HEK293 (cell line): ENCODE measurements around the gene COPB1.

Source experiments
- BCL11A ChIP-seq: fragments of 450-650 bp; formaldehyde crosslinking; IDR thresholded peaks from 2 replicates; pipeline ENCODE4 v1.5.1; 2016; ENCODE audit warnings: low read depth, missing biosample characterization, missing genetic modification characterization
- GLI2 ChIP-seq: fragments of 450-650 bp; formaldehyde crosslinking; IDR thresholded peaks from 2 replicates; pipeline ENCODE4; 2017; ENCODE audit warnings: missing biosample characterization, missing genetic modification characterization, low read depth, borderline replicate concordance
- ZBTB48 ChIP-seq: fragments of 450-650 bp; formaldehyde crosslinking; IDR thresholded peaks from 2 replicates; pipeline ENCODE4 v1.5.1; 2016; ENCODE audit warnings: missing biosample characterization, missing genetic modification characterization
- ZIC2 ChIP-seq: fragments of 450-650 bp; formaldehyde crosslinking; IDR thresholded peaks from 2 replicates; pipeline ENCODE4 v1.5.1; 2016; ENCODE audit warnings: missing biosample characterization, missing genetic modification characterization
- ZNF114 ChIP-seq: fragments of 450-650 bp; formaldehyde crosslinking; IDR thresholded peaks from 2 replicates; pipeline ENCODE4 v1.5.0; 2017; ENCODE audit warnings: missing biosample characterization, missing genetic modification characterization
- ZNF121 ChIP-seq: fragments of 450-650 bp; formaldehyde crosslinking; IDR thresholded peaks from 2 replicates; pipeline ENCODE4 v1.5.1; 2016; ENCODE audit warnings: missing biosample characterization, missing genetic modification characterization
- ZNF146 ChIP-seq: fragments of 450-650 bp; formaldehyde crosslinking; IDR thresholded peaks from 2 replicates; pipeline ENCODE4 v1.5.1; 2016; ENCODE audit warnings: missing biosample characterization, missing genetic modification characterization
- ZNF19 ChIP-seq: fragments of 450-650 bp; formaldehyde crosslinking; IDR thresholded peaks from 2 replicates; pipeline ENCODE4; 2016; ENCODE audit warnings: missing biosample characterization, missing genetic modification characterization, low read depth
- ZNF223 ChIP-seq: fragments of 450-650 bp; formaldehyde crosslinking; IDR thresholded peaks from 2 replicates; pipeline ENCODE4 v1.5.1; 2016; ENCODE audit warnings: missing biosample characterization, missing genetic modification characterization
- ZNF266 ChIP-seq: fragments of 450-650 bp; formaldehyde crosslinking; IDR thresholded peaks from 2 replicates; pipeline ENCODE4 v1.5.1; 2016; ENCODE audit warnings: missing biosample characterization, missing genetic modification characterization, low read depth
- ZNF37A ChIP-seq: fragments of 450-650 bp; IDR thresholded peaks from 2 replicates; pipeline ENCODE4 v1.5.1; 2018; ENCODE audit warnings: missing biosample characterization, missing genetic modification characterization
- ZNF416 ChIP-seq: fragments of 450-650 bp; formaldehyde crosslinking; IDR thresholded peaks from 2 replicates; pipeline ENCODE4 v1.5.1; 2016; ENCODE audit warnings: missing biosample characterization, missing genetic modification characterization
- ZNF423 ChIP-seq: fragments of 450-650 bp; formaldehyde crosslinking; IDR thresholded peaks from 2 replicates; pipeline ENCODE4 v1.5.1; 2016; ENCODE audit warnings: missing biosample characterization, missing genetic modification characterization
- ZNF571 ChIP-seq: fragments of 450-650 bp; formaldehyde crosslinking; IDR thresholded peaks from 2 replicates; pipeline ENCODE4 v1.5.0; 2017; ENCODE audit warnings: missing biosample characterization, missing genetic modification characterization
- ZNF623 ChIP-seq: fragments of 450-650 bp; formaldehyde crosslinking; IDR thresholded peaks from 2 replicates; pipeline ENCODE4 v1.5.1; 2016; ENCODE audit warnings: missing biosample characterization, missing genetic modification characterization
- ZNF677 ChIP-seq: fragments of 450-650 bp; IDR thresholded peaks from 2 replicates; pipeline ENCODE4 v1.5.0; 2018; ENCODE audit warnings: missing biosample characterization, mild to moderate bottlenecking, missing genetic modification characterization, moderate library complexity
- TF ChIP-seq, protein P1 (sequence below): fragments of 450-650 bp; formaldehyde crosslinking; IDR thresholded peaks from 2 replicates; pipeline ENCODE4 v1.5.1; 2016; ENCODE audit warnings: missing biosample characterization, missing genetic modification characterization, borderline replicate concordance
- TF ChIP-seq, protein P2 (sequence below): fragments of 450-650 bp; formaldehyde crosslinking; IDR thresholded peaks from 2 replicates; pipeline ENCODE4 v1.5.1; 2016; ENCODE audit warnings: missing biosample characterization, missing genetic modification characterization
- TF ChIP-seq, protein P3 (sequence below): fragments of 450-650 bp; formaldehyde crosslinking; IDR thresholded peaks from 2 replicates; pipeline ENCODE4 v1.5.1; 2016; ENCODE audit warnings: missing biosample characterization, missing genetic modification characterization, low read depth
- TF ChIP-seq, protein P4 (sequence below): fragments of 450-650 bp; formaldehyde crosslinking; IDR thresholded peaks from 2 replicates; pipeline ENCODE4 v1.5.0; 2017; ENCODE audit warnings: missing biosample characterization, missing genetic modification characterization, borderline replicate concordance
- TF ChIP-seq, protein P5 (sequence below): fragments of 450-650 bp; formaldehyde crosslinking; IDR thresholded peaks from 2 replicates; pipeline ENCODE4 v1.5.1; 2016; ENCODE audit warnings: missing biosample characterization, missing genetic modification characterization
- TF ChIP-seq, protein P6 (sequence below): fragments of 450-650 bp; formaldehyde crosslinking; IDR thresholded peaks from 2 replicates; pipeline ENCODE4 v1.5.1; 2016; ENCODE audit warnings: missing biosample characterization, missing genetic modification characterization
- TF ChIP-seq, protein P7 (sequence below): fragments of 450-650 bp; formaldehyde crosslinking; IDR thresholded peaks from 2 replicates; pipeline ENCODE4 v1.5.1; 2016; ENCODE audit warnings: missing biosample characterization, missing genetic modification characterization, borderline replicate concordance

COPB1 gene

DNA sequence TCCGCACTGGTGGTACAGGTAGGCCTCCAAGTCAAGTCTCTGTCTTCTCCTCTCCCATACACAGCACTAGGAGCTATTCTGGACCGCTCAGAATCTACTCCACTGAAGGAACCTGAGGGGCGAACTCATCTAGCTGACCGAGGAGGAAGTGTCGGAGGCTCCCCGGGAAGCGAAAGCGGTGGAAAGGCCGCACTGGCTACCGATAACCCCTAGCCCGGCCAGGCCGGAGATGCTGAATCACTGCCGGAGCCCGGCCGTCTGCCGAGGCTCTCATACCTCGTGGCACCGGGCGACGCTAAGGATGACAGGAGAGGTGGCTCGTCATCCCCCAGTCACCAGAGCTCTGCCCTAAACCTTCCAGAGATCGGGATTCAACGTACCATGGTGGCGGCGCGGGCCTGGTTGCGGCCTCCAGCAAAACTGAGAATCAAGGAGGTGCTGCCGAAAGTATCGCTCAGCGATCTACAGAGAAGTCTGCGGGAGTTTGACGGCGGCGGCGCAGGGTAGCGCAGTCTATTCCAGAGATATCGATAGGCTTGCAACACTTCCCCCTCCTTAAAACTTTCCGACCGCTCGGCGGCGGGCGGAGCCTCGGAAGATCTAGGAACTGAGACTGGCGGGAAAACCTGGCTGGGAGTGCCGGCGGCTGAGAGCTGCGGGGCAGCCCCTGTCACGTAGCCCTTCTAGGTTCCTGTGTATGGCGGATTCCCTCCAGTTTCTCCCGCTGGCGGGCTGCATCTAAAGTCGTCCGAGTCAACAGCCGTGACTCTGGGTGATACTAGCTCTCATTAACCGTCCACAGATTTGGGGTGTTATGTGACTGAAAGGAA lies 20.5 kb upstream of the COPB1 start, which contains the start of gene PSMA1 (continued):
- TF ChIP-seq, protein P1, sequence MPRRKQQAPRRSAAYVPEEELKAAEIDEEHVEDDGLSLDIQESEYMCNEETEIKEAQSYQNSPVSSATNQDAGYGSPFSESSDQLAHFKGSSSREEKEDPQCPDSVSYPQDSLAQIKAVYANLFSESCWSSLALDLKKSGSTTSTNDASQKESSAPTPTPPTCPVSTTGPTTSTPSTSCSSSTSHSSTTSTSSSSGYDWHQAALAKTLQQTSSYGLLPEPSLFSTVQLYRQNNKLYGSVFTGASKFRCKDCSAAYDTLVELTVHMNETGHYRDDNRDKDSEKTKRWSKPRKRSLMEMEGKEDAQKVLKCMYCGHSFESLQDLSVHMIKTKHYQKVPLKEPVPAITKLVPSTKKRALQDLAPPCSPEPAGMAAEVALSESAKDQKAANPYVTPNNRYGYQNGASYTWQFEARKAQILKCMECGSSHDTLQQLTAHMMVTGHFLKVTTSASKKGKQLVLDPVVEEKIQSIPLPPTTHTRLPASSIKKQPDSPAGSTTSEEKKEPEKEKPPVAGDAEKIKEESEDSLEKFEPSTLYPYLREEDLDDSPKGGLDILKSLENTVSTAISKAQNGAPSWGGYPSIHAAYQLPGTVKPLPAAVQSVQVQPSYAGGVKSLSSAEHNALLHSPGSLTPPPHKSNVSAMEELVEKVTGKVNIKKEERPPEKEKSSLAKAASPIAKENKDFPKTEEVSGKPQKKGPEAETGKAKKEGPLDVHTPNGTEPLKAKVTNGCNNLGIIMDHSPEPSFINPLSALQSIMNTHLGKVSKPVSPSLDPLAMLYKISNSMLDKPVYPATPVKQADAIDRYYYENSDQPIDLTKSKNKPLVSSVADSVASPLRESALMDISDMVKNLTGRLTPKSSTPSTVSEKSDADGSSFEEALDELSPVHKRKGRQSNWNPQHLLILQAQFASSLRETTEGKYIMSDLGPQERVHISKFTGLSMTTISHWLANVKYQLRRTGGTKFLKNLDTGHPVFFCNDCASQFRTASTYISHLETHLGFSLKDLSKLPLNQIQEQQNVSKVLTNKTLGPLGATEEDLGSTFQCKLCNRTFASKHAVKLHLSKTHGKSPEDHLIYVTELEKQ (tag by site-specific recombination), result no peak
- TF ChIP-seq ZNF37A (tag by site-specific recombination) (no peak), ZNF19 (no peak), ZNF423 (tag by site-specific recombination) (no peak), ZNF677 (tag by site-specific recombination) (no peak), ZIC2 (tag by site-specific recombination) (no peak), GLI2 (tag by site-specific recombination) (no peak), ZBTB48 (tag by site-specific recombination) (peak; percentile 67), ZNF121 (tag by site-specific recombination) (no peak), ZNF146 (tag by site-specific recombination) (no peak), ZNF571 (tag by site-specific recombination) (no peak), BCL11A (tag by site-specific recombination) (no peak), ZNF114 (tag by site-specific recombination) (no peak), ZNF266 (tag by site-specific recombination) (no peak), ZNF223 (tag by site-specific recombination) (no peak), ZNF416 (tag by site-specific recombination) (no peak), ZNF623 (tag by site-specific recombination) (no peak; the same call in none of the 2 replicates)
- TF ChIP-seq, protein P2, sequence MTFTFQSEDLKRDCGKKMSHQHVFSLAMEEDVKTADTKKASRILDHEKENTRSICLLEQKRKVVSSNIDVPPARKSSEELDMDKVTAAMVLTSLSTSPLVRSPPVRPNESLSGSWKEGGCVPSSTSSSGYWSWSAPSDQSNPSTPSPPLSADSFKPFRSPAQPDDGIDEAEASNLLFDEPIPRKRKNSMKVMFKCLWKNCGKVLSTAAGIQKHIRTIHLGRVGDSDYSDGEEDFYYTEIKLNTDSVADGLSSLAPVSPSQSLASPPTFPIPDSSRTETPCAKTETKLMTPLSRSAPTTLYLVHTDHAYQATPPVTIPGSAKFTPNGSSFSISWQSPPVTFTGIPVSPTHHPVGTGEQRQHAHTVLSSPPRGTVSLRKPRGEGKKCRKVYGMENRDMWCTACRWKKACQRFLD (tag by site-specific recombination), result no peak
- TF ChIP-seq, protein P3, sequence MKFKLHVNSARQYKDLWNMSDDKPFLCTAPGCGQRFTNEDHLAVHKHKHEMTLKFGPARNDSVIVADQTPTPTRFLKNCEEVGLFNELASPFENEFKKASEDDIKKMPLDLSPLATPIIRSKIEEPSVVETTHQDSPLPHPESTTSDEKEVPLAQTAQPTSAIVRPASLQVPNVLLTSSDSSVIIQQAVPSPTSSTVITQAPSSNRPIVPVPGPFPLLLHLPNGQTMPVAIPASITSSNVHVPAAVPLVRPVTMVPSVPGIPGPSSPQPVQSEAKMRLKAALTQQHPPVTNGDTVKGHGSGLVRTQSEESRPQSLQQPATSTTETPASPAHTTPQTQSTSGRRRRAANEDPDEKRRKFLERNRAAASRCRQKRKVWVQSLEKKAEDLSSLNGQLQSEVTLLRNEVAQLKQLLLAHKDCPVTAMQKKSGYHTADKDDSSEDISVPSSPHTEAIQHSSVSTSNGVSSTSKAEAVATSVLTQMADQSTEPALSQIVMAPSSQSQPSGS, result no peak
- TF ChIP-seq, protein P4, sequence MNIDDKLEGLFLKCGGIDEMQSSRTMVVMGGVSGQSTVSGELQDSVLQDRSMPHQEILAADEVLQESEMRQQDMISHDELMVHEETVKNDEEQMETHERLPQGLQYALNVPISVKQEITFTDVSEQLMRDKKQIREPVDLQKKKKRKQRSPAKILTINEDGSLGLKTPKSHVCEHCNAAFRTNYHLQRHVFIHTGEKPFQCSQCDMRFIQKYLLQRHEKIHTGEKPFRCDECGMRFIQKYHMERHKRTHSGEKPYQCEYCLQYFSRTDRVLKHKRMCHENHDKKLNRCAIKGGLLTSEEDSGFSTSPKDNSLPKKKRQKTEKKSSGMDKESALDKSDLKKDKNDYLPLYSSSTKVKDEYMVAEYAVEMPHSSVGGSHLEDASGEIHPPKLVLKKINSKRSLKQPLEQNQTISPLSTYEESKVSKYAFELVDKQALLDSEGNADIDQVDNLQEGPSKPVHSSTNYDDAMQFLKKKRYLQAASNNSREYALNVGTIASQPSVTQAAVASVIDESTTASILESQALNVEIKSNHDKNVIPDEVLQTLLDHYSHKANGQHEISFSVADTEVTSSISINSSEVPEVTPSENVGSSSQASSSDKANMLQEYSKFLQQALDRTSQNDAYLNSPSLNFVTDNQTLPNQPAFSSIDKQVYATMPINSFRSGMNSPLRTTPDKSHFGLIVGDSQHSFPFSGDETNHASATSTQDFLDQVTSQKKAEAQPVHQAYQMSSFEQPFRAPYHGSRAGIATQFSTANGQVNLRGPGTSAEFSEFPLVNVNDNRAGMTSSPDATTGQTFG (tag by site-specific recombination), result no peak
- TF ChIP-seq, protein P5, sequence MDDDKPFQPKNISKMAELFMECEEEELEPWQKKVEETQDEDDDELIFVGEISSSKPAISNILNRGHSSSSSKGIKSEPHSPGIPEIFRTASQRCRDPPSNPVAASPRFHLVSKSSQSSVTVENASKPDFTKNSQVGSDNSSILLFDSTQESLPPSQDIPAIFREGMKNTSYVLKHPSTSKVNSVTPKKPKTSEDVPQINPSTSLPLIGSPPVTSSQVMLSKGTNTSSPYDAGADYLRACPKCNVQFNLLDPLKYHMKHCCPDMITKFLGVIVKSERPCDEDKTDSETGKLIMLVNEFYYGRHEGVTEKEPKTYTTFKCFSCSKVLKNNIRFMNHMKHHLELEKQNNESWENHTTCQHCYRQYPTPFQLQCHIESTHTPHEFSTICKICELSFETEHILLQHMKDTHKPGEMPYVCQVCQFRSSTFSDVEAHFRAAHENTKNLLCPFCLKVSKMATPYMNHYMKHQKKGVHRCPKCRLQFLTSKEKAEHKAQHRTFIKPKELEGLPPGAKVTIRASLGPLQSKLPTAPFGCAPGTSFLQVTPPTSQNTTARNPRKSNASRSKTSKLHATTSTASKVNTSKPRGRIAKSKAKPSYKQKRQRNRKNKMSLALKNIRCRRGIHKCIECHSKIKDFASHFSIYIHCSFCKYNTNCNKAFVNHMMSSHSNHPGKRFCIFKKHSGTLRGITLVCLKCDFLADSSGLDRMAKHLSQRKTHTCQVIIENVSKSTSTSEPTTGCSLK (tag by site-specific recombination), result no peak
- TF ChIP-seq, protein P6, sequence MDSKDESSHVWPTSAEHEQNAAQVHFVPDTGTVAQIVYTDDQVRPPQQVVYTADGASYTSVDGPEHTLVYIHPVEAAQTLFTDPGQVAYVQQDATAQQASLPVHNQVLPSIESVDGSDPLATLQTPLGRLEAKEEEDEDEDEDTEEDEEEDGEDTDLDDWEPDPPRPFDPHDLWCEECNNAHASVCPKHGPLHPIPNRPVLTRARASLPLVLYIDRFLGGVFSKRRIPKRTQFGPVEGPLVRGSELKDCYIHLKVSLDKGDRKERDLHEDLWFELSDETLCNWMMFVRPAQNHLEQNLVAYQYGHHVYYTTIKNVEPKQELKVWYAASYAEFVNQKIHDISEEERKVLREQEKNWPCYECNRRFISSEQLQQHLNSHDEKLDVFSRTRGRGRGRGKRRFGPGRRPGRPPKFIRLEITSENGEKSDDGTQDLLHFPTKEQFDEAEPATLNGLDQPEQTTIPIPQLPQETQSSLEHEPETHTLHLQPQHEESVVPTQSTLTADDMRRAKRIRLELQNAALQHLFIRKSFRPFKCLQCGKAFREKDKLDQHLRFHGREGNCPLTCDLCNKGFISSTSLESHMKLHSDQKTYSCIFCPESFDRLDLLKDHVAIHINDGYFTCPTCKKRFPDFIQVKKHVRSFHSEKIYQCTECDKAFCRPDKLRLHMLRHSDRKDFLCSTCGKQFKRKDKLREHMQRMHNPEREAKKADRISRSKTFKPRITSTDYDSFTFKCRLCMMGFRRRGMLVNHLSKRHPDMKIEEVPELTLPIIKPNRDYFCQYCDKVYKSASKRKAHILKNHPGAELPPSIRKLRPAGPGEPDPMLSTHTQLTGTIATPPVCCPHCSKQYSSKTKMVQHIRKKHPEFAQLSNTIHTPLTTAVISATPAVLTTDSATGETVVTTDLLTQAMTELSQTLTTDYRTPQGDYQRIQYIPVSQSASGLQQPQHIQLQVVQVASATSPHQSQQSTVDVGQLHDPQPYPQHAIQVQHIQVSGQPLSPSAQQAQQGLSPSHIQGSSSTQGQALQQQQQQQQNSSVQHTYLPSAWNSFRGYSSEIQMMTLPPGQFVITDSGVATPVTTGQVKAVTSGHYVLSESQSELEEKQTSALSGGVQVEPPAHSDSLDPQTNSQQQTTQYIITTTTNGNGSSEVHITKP (tag by site-specific recombination), result peak; percentile 65
- TF ChIP-seq, protein P7, sequence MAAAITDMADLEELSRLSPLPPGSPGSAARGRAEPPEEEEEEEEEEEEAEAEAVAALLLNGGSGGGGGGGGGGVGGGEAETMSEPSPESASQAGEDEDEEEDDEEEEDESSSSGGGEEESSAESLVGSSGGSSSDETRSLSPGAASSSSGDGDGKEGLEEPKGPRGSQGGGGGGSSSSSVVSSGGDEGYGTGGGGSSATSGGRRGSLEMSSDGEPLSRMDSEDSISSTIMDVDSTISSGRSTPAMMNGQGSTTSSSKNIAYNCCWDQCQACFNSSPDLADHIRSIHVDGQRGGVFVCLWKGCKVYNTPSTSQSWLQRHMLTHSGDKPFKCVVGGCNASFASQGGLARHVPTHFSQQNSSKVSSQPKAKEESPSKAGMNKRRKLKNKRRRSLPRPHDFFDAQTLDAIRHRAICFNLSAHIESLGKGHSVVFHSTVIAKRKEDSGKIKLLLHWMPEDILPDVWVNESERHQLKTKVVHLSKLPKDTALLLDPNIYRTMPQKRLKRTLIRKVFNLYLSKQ, result no peak
